GM18498 (cell line): Measurements from ENCODE around the gene PACSIN2.
"Not testable (repeated sequence)": the region's sequence is repeated elsewhere in the genome, so short reads cannot be mapped to it uniquely, and the experiment has no call there.

Source experiments
- ATAC-seq: cut with Tn5 transposase; IDR thresholded peaks from one replicate; pipeline ENCODE4 v1.9.1; 2021; ENCODE audit warnings: mild to moderate bottlenecking, moderate library complexity; ENCODE audit not compliant: unreplicated experiment

PACSIN2 gene

GRCh38 chr22:42947211-42947990 is 67.5 kb downstream of the PACSIN2 start:
- no peak for ATAC-seq

GRCh38 chr22:42946546-42947198 is 68.3 kb downstream of the PACSIN2 start:
- no peak for ATAC-seq

GRCh38 chr22:42945736-42946135 is 69.2 kb downstream of the PACSIN2 start:
- no peak for ATAC-seq

- no peak for ATAC-seq
Measured at GRCh38 chr22:42945027-42945426, 69.9 kb downstream of the PACSIN2 start.

- no peak for ATAC-seq
Measured at GRCh38 chr22:42944409-42944808, 70.5 kb downstream of the PACSIN2 start.

GRCh38 chr22:42943981-42944380 is 71.0 kb downstream of the PACSIN2 start:
- ATAC-seq: no peak

- ATAC-seq: no peak
Measured at GRCh38 chr22:42942351-42942750, 72.6 kb downstream of the PACSIN2 start.

GRCh38 chr22:42939941-42940653 is 74.9 kb downstream of the PACSIN2 start:
- ATAC-seq: no peak

- no peak for ATAC-seq
Measured at GRCh38 chr22:42939451-42939881, 75.5 kb downstream of the PACSIN2 start.

- no peak for ATAC-seq
Measured at GRCh38 chr22:42938976-42939375, 76.0 kb downstream of the PACSIN2 start.

- ATAC-seq: no peak
Measured at GRCh38 chr22:42938449-42938848, 76.5 kb downstream of the PACSIN2 start.

- ATAC-seq: peak; percentile 53
Measured at GRCh38 chr22:42937164-42937843, 77.6 kb downstream of the PACSIN2 start.

- not testable (repeated sequence) for ATAC-seq
Measured at GRCh38 chr22:42936680-42937079, 78.3 kb downstream of the PACSIN2 start.

GRCh38 chr22:42934338-42934737 is 80.6 kb downstream of the PACSIN2 start:
- ATAC-seq: no peak

- ATAC-seq: no peak
Measured at GRCh38 chr22:42933485-42934091, 81.4 kb downstream of the PACSIN2 start.

GRCh38 chr22:42932857-42933484 is 82.0 kb downstream of the PACSIN2 start:
- ATAC-seq: no peak

- ATAC-seq: no peak
Measured at GRCh38 chr22:42932197-42932519, 82.8 kb downstream of the PACSIN2 start.

GRCh38 chr22:42931421-42932196 is 83.3 kb downstream of the PACSIN2 start:
- peak; percentile 36 for ATAC-seq

GRCh38 chr22:42930810-42931420 is 84.0 kb downstream of the PACSIN2 start:
- ATAC-seq: peak; percentile 12
